Gastrocnemius medialis (tissue), 4 donors: Measurements from ENCODE around the gene OPRL1. TPM values are rescaled to one million over a fixed set of nuclear protein-coding genes. Genes with fewer than 3 reads are reported as not detected.

Experiments
- ATAC-seq, 2 donors: fragments of 150-250 bp; one replicate each; pipeline ENCODE4 v1.9.1; 2016
- DNase-seq, 2 donors: peaks; one replicate each; pipeline ENCODE4 v3.0.0-alpha.2; 2019
- H3K27ac ChIP-seq, 4 donors: fragments of 200-600 bp; sonication (generic); 1 replicate in 1 of 4; 2 replicates in 3 of 4; pipeline ENCODE4 v1.5.1; 2016 to 2018; ENCODE audit warnings: mild to moderate bottlenecking in 2 of 4, moderate library complexity in 1 of 4
- H3K27me3 ChIP-seq, 3 donors: fragments of 200-600 bp; sonication (generic) in 2 of 3; 1 replicate in 1 of 3; 2 replicates in 2 of 3; pipeline versions ENCODE4 v1.5.1 to v1.6.0; 2016 to 2019; ENCODE audit warnings: mild to moderate bottlenecking in 1 of 3, moderate library complexity in 1 of 3
- H3K36me3 ChIP-seq, 2 donors: fragments of 200-600 bp; sonication (generic) in 1 of 2; one replicate each; pipeline ENCODE4 v1.5.1; 2017 to 2018
- H3K4me1 ChIP-seq, 2 donors: fragments of 200-600 bp; sonication (generic) in 1 of 2; one replicate each; pipeline ENCODE4 v1.5.1; 2016 to 2017; ENCODE audit warnings: mild to moderate bottlenecking in 2 of 2
- H3K4me3 ChIP-seq, 4 donors: fragments of 200-600 bp; sonication (generic) in 3 of 4; 1 replicate in 1 of 4; 2 replicates in 3 of 4; pipeline ENCODE4 v1.5.1; 2016 to 2019; ENCODE audit warnings: mild to moderate bottlenecking in 2 of 4
- H3K9me3 ChIP-seq, 3 donors: fragments of 200-600 bp; sonication (generic) in 2 of 3; 1 replicate in 1 of 3; 2 replicates in 2 of 3; pipeline ENCODE4 v1.5.1; 2016 to 2019
- POLR2A ChIP-seq, 2 donors: fragments of 450-650 bp; IDR thresholded peaks; one replicate each; pipeline ENCODE4 v1.6.1; 2017; ENCODE audit warnings: antibody characterized with exemption in 2 of 2, mild to moderate bottlenecking in 2 of 2, moderate library complexity in 2 of 2
- in situ Hi-C, 4 donors: fragments of 200-750 bp; cut with MboI; loops; one replicate each; pipeline versions ENCODE4 v1.15.0 to v1.8.0; 2017; ENCODE audit warnings: low sequenced_read_pairs in 4 of 4
- intact Hi-C: fragments of 100-400 bp; cut with DNase I; formaldehyde crosslinking; loops from one replicate; pipeline ENCODE4 v1.15.1; 2023; ENCODE audit warnings: low total_unique reads
- total RNA-seq, 4 donors: library from RNA; depleted of rRNA; stranded (reverse); fragments of >200 nt; gene quantifications; one replicate each; pipeline versions ENCODE4 v1.1.0 to v1.2.3, GENCODE V29; 2016
- TF ChIP-seq, protein P1 (sequence below), 5 experiments: fragments of 450-650 bp in 3 of 5; fragments of 200-600 bp in 2 of 5; sonication (generic) in 2 of 5; IDR thresholded peaks in 4 of 5; conservative IDR thresholded peaks in 1 of 5; 1 replicate in 4 of 5; 2 replicates in 1 of 5; pipeline ENCODE4 v1.5.1; 2016 to 2019; ENCODE audit warnings: antibody characterized with exemption in 5 of 5, mild to moderate bottlenecking in 3 of 5, moderate library complexity in 3 of 5

The OPRL1 gene
- total RNA-seq, 4 donors from 2014 or later, result 0.10 to 0.68 (median 0.15) TPM

DNA sequence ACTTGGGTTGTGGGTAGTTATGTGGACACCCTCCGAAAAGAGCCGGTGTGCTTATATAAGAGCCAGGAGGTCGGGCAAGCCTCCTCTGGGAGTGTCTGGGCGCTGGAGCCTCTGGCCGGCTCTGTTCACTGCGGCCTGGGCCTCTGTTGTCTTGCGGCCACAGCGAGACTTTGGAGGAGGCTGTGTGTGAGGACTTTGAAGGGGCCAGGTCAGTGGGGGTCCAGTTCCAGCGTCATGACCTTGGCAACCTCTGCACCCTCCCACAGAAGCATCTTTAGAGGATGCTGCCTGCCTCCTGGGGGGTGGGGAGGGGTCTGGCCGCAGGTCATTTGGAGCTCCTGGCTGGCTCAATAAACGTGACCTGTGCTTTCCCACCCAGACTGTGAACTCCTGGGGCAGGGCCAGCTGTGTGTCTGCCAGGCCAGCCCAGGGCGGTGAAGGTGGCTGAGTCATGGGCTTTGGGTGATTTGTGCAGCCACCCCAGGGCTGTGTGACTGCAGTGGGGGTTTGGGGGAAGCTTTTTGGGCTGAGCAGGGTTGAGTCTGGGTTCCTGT is 15.7 kb upstream of the OPRL1 start:
- no peak for ATAC-seq

GRCh38 chr20:64065062-64065973 is 14.6 kb upstream of the OPRL1 start:
- Histone ChIP-seq H3K27me3 (no peaks in the 10 kb centered on the region), H3K4me1 (peaks cover 10 to 24% of the 10 kb centered on the region in 2 donors), H3K36me3 (no peaks in the 10 kb centered on the region), H3K4me3 (no peak overlapping the region), H3K9me3 (no peaks in the 10 kb centered on the region), H3K27ac (no peak overlapping the region)
- TF ChIP-seq, protein P1, sequence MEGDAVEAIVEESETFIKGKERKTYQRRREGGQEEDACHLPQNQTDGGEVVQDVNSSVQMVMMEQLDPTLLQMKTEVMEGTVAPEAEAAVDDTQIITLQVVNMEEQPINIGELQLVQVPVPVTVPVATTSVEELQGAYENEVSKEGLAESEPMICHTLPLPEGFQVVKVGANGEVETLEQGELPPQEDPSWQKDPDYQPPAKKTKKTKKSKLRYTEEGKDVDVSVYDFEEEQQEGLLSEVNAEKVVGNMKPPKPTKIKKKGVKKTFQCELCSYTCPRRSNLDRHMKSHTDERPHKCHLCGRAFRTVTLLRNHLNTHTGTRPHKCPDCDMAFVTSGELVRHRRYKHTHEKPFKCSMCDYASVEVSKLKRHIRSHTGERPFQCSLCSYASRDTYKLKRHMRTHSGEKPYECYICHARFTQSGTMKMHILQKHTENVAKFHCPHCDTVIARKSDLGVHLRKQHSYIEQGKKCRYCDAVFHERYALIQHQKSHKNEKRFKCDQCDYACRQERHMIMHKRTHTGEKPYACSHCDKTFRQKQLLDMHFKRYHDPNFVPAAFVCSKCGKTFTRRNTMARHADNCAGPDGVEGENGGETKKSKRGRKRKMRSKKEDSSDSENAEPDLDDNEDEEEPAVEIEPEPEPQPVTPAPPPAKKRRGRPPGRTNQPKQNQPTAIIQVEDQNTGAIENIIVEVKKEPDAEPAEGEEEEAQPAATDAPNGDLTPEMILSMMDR (IDR thresholded peaks at IDR 0.05 in 4 of 5, conservative IDR thresholded peaks at IDR 0.05 in 1 of 5), result no peak
- TF ChIP-seq POLR2A (IDR thresholded peaks at IDR 0.05), result no peak
- in situ Hi-C loops (no loop called here), intact Hi-C loops (loop anchor here (10.0 kb wide), 1 partner anchor 441 kb away; the partner anchor contains the start of gene GMEB2)
- ATAC-seq (no peak), DNase-seq (no peak)

More for the DNA sequence above, 15.7 kb upstream of the OPRL1 start:
- H3K27ac ChIP-seq, result peak overlapping the region in 3 of 4 donors; percentile 62 to 77 (median 66)
- DNase-seq, result no peak
- no peaks in the 10 kb centered on the region for H3K9me3 ChIP-seq
- no peak for TF ChIP-seq POLR2A (IDR thresholded peaks at IDR 0.05)
- TF ChIP-seq, protein P1 (IDR thresholded peaks at IDR 0.05 in 4 of 5, conservative IDR thresholded peaks at IDR 0.05 in 1 of 5), result no peak
- intact Hi-C loops, result loop anchor here (5.0 to 10.0 kb wide), 2 partner anchors 107 to 439 kb away; partner anchors contain the start of genes GMEB2 and UCKL1
- no peaks in the 10 kb centered on the region for H3K27me3 ChIP-seq
- no peaks in the 10 kb centered on the region for H3K36me3 ChIP-seq
- H3K4me3 ChIP-seq, result peak overlapping the region; percentile 72 to 99 (median 76)
- in situ Hi-C loops, result no loop called here
- peaks cover 10 to 24% of the 10 kb centered on the region in 2 donors for H3K4me1 ChIP-seq

- DNase-seq (no peak), ATAC-seq (no peak)
- H3K4me3 ChIP-seq, result no peak overlapping the region
- no peaks in the 10 kb centered on the region for H3K9me3 ChIP-seq
- no peak for TF ChIP-seq POLR2A (IDR thresholded peaks at IDR 0.05)
- TF ChIP-seq, protein P1 (IDR thresholded peaks at IDR 0.05 in 4 of 5, conservative IDR thresholded peaks at IDR 0.05 in 1 of 5), result no peak
- intact Hi-C loops, result loop anchor here (10.0 kb wide), 1 partner anchor 441 kb away; the partner anchor contains the start of gene GMEB2
- no peaks in the 10 kb centered on the region for H3K27me3 ChIP-seq
- in situ Hi-C loops, result no loop called here
- H3K27ac ChIP-seq, result no peak overlapping the region
- H3K4me1 ChIP-seq, result peaks cover 10 to 24% of the 10 kb centered on the region in 2 donors
- no peaks in the 10 kb centered on the region for H3K36me3 ChIP-seq
Observed at GRCh38 chr20:64065974-64066343, 13.9 kb upstream of the OPRL1 start.

GRCh38 chr20:64067005-64067632 is 12.8 kb upstream of the OPRL1 start:
- no peak for DNase-seq

More at GRCh38 chr20:64067005-64067632, 12.8 kb upstream of the OPRL1 start:
- H3K4me1 ChIP-seq, result peaks cover 10 to 24% of the 10 kb centered on the region in 2 donors
- H3K9me3 ChIP-seq, result no peaks in the 10 kb centered on the region
- H3K27ac ChIP-seq, result no peak overlapping the region
- H3K4me3 ChIP-seq, result no peak overlapping the region
- in situ Hi-C loops, result no loop called here
- intact Hi-C loops, result loop anchor here (10.0 kb wide), 1 partner anchor 442 kb away; the partner anchor contains the start of gene GMEB2
- H3K27me3 ChIP-seq, result no peaks in the 10 kb centered on the region
- TF ChIP-seq POLR2A (IDR thresholded peaks at IDR 0.05), result no peak
- TF ChIP-seq, protein P1 (IDR thresholded peaks at IDR 0.05 in 4 of 5, conservative IDR thresholded peaks at IDR 0.05 in 1 of 5), result no peak
- ATAC-seq, result no peak
- no peaks in the 10 kb centered on the region for H3K36me3 ChIP-seq
